Activated T-helper 9 cell treated with anti-CD3 and anti-CD28 coated beads, Interleukin-2, amount 50 U/mL, for 16 hours (primary cell): ENCODE results near the gene CRB1.

Experiments used
- DNase-seq: peaks from one replicate; pipeline ENCODE4 v3.0.0-alpha.2; 2020; ENCODE audit warnings: low read depth

CRB1 gene

DNA sequence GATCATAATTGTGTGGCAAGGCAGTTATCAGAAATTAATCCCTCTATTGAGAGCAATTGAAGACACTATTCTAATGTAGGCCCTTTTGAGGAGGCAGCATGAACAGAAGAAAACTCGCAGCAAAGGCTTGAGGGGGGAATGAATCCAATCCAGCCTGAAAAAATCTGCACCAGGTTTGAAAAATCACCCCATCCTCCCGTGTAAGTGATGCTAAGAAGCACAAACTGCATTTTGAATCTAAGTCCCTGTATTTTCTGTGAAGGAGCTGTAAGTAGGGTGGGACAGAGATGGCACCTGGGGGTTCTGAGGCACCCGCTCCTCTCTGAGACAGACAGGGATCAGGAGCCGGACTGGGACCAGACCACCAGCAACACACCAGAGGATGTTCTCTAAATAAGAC, at the start of gene CRB1:
CRB1 (plus strand) TSS at position 241 of the 400 bp plus-strand sequence. CDS start 161 bp downstream, outside the sequence.
- DNase-seq = no peak

GRCh38 chr1:197218857-197219256, 49.2 kb upstream of the CRB1 start:
- DNase-seq = no peak

DNA sequence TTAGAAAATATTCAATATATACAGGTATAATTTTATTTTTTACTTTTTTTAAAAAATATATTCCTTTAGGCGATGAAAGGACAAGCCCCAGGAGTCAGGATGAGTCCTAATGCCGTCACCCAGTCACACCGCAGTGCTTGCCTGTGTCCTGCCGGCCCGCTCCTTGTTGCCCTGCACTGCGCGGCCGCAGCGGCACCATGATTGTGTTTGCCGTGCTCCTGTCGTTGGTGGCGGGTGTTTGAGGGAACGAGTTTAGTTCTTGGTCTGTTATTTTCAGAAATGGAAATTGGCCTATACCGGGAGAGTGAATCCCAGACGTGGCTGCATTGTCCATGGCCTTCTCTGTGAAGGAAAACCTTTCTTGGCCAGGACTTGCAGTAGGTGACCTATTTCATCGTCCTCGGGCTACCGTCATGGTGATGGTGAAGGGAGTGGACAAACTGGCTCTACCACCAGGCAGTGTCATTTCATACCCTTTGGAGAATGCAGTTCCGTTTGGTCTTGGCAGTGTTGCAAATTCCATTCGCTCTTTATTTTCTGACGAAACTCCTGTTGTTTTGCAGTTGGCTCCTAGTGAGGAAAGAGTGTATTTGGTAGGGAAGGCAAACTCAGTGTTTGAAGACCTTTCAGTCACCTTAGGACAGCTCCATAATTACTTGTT, 45.9 kb upstream of the CRB1 start:
- DNase-seq = no peak

DNA sequence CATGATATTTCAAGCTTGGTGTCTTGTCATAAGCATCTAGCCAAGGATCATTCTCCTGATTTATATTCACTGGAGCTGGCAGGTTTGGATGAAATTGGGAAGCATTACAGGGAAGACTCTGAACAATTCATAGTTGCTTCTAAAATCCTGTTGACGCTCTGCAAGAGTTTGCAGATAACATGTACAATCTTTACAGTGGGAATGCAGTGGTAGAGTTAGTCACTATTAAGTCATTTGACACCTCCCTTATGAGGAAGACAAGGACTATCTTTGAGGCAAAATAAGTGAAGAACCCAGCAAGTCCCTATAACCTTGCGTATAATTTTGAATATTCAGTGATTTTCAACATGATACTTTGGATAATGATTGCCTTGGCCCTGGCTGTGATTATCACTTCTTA, 45.3 kb upstream of the CRB1 start:
- DNase-seq = no peak

DNA sequence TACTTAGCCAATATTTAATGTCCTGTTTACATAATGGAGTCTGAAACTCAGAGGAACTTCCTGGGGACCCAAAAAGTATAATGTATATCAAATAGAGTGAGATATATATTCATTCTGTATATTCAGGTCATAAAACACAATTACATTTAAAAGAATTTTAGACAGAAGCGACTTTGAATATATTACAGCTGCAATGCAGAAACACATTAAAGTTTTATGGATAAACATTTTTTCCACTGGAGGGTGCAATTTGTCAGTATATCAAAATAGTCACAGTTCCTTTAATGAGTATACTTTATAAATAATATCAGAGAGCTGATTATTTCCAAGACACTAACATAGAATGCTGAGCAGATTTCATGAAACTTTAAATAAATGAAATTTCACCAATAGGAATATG, 43.9 kb upstream of the CRB1 start:
- DNase-seq = no peak

GRCh38 chr1:197225611-197226010, 42.4 kb upstream of the CRB1 start:
- no peak for DNase-seq

GRCh38 chr1:197234581-197234980, 33.5 kb upstream of the CRB1 start:
- DNase-seq = no peak

DNA sequence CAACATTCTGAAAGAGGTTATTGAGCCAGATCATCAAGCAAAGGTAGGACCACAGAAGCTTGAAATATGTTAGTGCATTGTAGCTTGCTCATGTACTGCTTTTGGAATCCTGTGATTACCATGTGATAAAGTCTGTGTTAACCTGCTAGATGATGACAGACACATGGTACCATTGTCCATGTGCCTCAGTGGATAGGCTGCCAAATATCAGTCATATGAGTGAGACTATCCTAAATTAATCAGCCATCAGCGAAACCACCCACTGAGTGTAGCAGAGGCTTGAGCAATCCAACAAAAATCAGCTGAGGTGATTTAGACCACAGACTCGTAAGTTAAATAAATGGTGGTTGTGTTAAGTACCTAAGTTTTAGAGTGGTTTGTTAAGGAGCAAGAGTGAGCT, 32.7 kb upstream of the CRB1 start:
- DNase-seq = no peak

- DNase-seq = no peak
These were observed 20.6 kb upstream of the CRB1 start for GRCh38 chr1:197247465-197247864.

DNA sequence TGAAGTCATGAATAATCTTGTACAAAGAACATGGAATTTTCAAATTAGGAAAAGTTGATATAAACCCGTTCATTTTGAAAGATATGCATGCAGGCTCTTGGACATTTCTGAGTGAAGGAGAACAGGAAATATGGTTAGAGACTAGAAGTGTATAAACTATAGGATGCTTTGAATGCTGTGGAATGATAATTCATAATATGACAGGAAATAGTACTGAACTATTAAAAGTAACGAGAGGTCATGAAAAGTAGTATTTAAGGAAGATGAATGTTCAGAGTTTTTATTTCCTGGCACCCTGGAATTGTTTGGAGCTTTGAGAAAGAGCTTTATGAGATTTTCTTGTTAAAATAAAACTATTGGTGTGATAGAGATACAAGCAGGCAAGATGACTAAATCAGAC, 18.7 kb upstream of the CRB1 start:
- DNase-seq = no peak

DNA sequence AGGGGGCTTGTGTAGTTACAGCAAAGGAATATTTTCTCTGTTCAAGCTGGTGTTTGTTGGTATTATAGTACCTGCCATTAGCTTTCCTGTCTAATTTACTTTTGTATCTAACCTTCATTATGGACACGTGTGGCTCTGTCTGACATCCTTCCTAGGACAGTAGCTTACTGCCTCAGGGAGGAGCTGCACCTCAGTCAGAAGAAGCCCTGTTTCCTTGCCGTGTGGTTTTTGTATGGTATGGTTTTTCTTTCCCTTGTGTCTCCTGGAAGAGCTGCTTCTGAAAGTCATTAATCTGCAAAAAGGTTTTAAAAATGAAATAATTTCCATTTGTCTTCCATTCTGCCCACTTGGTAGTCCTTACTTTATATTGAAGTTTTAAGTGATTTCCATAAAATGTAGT, 17.4 kb upstream of the CRB1 start:
- DNase-seq = no peak

DNA sequence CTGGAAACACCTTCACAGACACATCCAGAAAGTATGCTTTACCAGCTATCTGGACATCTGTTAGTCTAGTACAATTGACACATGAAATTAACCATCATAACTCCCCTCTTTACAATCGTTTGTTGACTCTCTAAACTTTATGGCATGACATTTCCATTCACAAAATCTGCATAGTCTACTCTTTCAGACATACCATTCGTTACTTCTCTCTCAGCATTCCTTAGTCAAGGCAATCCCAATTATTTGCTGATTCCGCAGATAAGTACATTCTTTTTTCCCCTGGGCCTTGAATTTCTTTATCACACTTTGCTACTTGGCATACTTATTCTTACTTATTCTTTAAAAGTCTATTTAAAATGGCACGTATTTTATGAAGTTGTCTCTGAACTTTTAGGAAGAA, 15.1 kb upstream of the CRB1 start:
- DNase-seq = no peak

DNA sequence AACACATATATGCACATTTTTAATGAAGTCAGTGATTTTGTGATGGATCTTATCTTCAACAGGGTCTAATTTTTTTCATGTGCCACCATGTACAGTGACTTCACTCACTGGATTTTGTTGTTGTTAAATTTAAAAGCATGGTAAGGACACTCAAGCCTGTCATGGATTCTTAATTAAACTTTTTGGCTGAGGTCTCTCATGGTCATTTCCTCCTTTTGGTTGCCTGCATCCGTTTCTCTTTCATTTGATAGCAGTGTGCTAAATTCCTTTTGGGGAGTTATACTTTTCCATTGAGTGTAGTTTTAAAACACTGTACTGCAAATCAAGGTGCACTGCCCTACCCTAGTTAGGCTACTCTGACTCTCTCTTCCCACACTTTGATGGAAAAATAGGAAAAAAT, 13.2 kb upstream of the CRB1 start:
- no peak for DNase-seq

DNA sequence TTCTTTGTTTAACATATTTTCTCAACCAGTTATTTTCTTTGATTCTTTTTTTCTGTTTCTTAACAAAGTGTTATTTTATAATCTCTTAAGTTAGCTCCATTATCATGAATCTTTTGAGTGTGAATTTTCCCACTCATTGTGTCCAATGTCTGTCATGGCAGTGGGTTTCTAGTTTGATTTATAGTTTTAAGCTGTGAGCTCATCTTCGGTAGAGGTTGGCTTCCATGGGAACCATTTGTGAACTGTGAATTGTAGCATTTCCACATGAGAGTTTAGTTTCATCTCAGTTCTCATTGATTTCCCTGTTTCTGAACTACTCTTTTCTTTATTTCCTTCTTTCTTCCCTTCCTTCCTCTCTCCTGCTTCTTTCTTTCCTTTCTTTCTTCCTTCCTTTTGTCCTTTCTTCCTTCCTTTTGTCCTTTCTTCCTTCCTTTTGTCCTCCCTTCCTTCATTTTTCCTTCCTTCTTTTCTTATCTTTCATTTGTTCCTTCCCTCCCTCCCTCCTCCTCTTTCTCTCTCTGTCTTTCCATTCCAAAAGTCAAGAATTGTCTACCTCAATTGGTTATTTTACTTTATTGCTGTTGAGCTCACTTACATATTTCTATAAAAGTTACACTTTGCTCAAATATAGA, 3.0 kb upstream of the CRB1 start:
- no peak for DNase-seq

- DNase-seq = no peak
These were observed 1.0 kb downstream of the CRB1 start for GRCh38 chr1:197269053-197269452.

DNA sequence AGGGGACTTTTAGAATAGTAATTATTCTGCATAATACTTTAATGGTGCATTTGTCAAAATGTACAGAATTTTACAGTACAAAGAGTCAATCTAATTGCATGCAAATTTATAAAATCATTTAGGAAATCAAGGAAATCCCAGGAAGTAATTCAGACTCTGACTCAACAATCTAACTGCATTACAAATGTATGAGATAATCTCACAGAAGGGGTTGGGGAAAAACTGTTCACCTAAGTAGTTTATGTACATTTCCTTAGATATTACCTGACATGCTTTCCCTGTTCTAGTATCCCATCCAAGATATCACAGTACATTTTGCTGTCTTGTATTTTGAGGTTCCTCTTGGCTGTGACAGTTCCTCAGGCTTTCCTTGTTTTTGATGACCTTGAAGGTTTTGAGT, 4.7 kb downstream of the CRB1 start:
- no peak for DNase-seq

DNA sequence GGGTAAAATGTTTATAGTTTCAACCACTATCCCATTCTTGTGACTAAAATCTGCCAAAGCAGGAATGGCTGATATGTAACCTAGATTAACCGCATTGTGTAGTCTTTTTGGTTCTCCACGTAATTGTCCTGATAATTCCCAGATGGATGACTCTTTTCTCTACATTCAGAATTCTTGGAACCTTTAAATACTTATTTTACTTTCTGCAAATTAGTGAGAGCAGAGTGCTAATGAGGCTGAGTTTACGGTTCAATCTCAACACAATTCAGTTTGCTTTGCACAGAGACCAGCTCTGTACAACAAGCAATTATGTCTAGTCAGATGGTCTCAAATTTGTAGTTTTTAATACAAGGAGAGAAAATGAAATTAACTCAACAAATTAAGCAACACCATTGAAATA, 9.1 kb downstream of the CRB1 start:
- DNase-seq = no peak

GRCh38 chr1:197284325-197284724, 16.3 kb downstream of the CRB1 start:
- DNase-seq = no peak

DNA sequence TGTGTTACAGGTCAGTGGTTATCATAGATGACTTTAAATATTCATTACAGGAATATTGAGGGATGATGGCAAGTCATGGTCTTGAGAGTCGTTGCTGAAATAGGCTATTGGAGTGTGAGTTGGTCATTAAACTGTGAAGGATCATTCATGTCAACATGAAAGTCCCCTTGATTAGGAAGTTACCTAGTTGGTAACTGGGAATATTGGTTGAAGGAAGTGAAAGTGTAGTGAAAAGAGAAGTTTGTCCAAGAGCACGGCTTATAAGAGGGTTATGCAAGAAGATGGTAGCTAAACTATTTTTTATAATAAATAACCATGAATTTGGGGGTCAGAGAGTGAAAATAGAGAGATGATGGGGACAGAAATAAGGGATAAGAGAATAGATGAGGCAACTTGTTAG, 16.9 kb downstream of the CRB1 start:
- DNase-seq = no peak

DNA sequence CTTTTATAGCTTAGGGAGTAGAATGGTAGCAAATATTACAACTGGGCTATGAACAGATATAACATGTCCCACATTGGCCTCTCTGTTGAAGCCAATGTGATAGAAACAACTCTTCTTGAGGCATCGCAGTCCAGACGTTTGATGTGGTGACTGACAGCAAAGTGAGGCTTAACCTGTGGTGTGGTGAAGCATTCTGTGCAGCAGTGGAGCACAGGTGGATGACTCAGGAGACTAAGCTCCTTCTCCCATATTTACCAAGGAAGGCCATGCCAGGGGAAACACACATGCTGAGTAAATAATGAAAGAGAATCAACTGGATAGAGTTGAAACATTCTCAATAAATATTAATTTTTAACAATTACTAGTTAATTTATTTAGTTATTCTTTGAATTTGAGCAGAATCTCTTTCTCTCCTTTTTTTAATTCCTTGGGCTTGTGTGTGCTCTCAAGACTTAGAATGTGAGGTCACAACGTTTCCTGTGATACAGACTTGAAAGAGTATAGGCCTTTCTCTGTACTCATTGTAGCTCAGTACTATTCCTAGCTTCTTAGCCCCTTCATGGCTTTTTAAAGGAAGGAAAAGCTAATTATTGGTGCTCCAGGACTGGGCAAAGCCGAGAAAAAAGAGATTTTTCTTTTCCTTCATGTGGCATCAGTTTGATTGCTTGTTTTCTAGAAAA, 17.6 kb downstream of the CRB1 start:
- DNase-seq = no peak

GRCh38 chr1:197286634-197287033, 18.6 kb downstream of the CRB1 start:
- no peak for DNase-seq

GRCh38 chr1:197287863-197288262, 19.8 kb downstream of the CRB1 start:
- DNase-seq = no peak

GRCh38 chr1:197302775-197303174, 34.7 kb downstream of the CRB1 start:
- no peak for DNase-seq

DNA sequence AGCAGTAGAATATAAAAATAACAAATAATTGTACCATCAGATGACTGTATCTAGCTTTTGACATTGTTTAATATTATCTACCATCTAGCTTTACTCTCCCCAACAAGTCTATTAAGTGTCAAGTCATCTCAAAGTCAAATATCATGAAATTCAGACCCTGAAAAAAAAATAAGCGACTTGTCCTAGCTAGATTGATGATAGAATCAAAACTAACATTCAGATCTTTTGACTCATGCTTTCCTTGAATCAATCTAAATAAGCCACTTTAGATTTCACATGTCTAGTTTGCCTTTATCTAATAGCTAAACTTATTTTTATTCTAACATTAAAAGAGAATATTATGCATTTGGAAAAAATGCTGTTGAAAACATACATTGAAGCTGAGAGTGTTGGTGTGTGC, 35.4 kb downstream of the CRB1 start:
- DNase-seq = no peak
